Activated naive CD4-positive, alpha-beta T cell treated with anti-CD3 and anti-CD28 coated beads for 36 hours (primary cell): Measurements from ENCODE around the gene GJB1. TPM values are rescaled to one million over a fixed set of nuclear protein-coding genes. Genes with fewer than 3 reads are reported as not detected.

Source experiments
- CTCF ChIA-PET: fragments of 350-600 bp; sonication (Branson Sonifier 250); formaldehyde crosslinking; loops from one replicate; lab custom pipeline; 2021; ENCODE audit warnings: antibody characterized with exemption; lab: Charles Lee
- DNase-seq: peaks from one replicate; pipeline ENCODE4 v3.0.0-alpha.2; 2020
- H3K27ac Mint-ChIP-seq: one replicate; pipeline ENCODE4 v1.8.0; 2021; ENCODE audit warnings: mild to moderate bottlenecking, mixed read lengths
- H3K27me3 Mint-ChIP-seq: one replicate; pipeline ENCODE4 v1.8.0; 2021; ENCODE audit warnings: low read depth, mixed read lengths
- H3K36me3 Mint-ChIP-seq: one replicate; pipeline ENCODE4 v1.8.0; 2021; ENCODE audit warnings: low read depth, mixed read lengths
- H3K4me1 Mint-ChIP-seq: one replicate; pipeline ENCODE4 v1.8.0; 2021; ENCODE audit warnings: low read depth, mixed read lengths
- H3K4me3 Mint-ChIP-seq: one replicate; pipeline ENCODE4 v1.8.0; 2021; ENCODE audit warnings: mild to moderate bottlenecking, moderate library complexity, mixed read lengths
- H3K9me3 Mint-ChIP-seq: one replicate; pipeline ENCODE4 v1.8.0; 2021; ENCODE audit warnings: mixed read lengths
- intact Hi-C: fragments of 100-400 bp; cut with micrococcal nuclease; formaldehyde crosslinking; loops from one replicate; pipeline ENCODE4 v1.15.1; 2023
- total RNA-seq, 2 experiments: library from RNA; stranded (reverse); gene quantifications; one replicate each; pipeline ENCODE4 v1.2.3, GENCODE V29; 2021

Gene GJB1
- total RNA-seq, 2 experiments from 2014 or later, result not detected

GRCh38 chrX:71184803-71185495 lies 38.1 kb upstream of the GJB1 start:
- H3K4me3 Mint-ChIP-seq, result no peak overlapping the region
- intact Hi-C loops, result loop anchor here (5.0 kb wide), 2 partner anchors 73 to 347 kb away; partner anchors contain the start of genes IL2RG and OGT
- peaks cover 16% of the 10 kb centered on the region for H3K4me1 Mint-ChIP-seq
- peaks cover 4% of the 10 kb centered on the region for H3K36me3 Mint-ChIP-seq
- H3K9me3 Mint-ChIP-seq, result no peaks in the 10 kb centered on the region
- H3K27me3 Mint-ChIP-seq, result no peaks in the 10 kb centered on the region
- CTCF ChIA-PET, result no interaction called here
- DNase-seq, result no peak
- peak overlapping the region; percentile 46 for H3K27ac Mint-ChIP-seq

GRCh38 chrX:71191248-71191647 lies 31.8 kb upstream of the GJB1 start:
- DNase-seq, result no peak
- H3K4me1 Mint-ChIP-seq, result peaks cover 21% of the 10 kb centered on the region
- intact Hi-C loops, result no loop called here
- H3K27ac Mint-ChIP-seq, result peak overlapping the region; percentile 75
- H3K4me3 Mint-ChIP-seq, result no peak overlapping the region
- no peaks in the 10 kb centered on the region for H3K27me3 Mint-ChIP-seq
- CTCF ChIA-PET, result no interaction called here
- no peaks in the 10 kb centered on the region for H3K9me3 Mint-ChIP-seq
- peaks cover 2% of the 10 kb centered on the region for H3K36me3 Mint-ChIP-seq

- no peaks in the 10 kb centered on the region for H3K36me3 Mint-ChIP-seq
- peak overlapping the region; percentile 93 for H3K27ac Mint-ChIP-seq
- CTCF ChIA-PET, result interaction anchor here (0.6 to 2.6 kb wide), 3 partner anchors 14 to 226 kb away, joined by 3 to 9 read pairs (median 3); no protein-coding TSS in a partner anchor
- peak overlapping the region; percentile 83 for H3K4me3 Mint-ChIP-seq
- H3K9me3 Mint-ChIP-seq, result no peaks in the 10 kb centered on the region
- peaks cover 16% of the 10 kb centered on the region for H3K4me1 Mint-ChIP-seq
- peak; percentile 26 for DNase-seq
- intact Hi-C loops, result loop anchor here (1.0 to 5.0 kb wide), 4 partner anchors 14 to 336 kb away; partner anchors contain the start of genes NONO, OGT and ZMYM3
- H3K27me3 Mint-ChIP-seq, result no peaks in the 10 kb centered on the region
Measured at GRCh38 chrX:71195964-71196649, 26.9 kb upstream of the GJB1 start.

- H3K27ac Mint-ChIP-seq, result peak overlapping the region; percentile 93
- DNase-seq, result peak; percentile 45
- H3K9me3 Mint-ChIP-seq, result no peaks in the 10 kb centered on the region
- H3K4me3 Mint-ChIP-seq, result peak overlapping the region; percentile 91
- intact Hi-C loops, result loop anchor here (5.0 kb wide), 1 partner anchor 334 kb away; the partner anchor contains the start of gene OGT
- no peaks in the 10 kb centered on the region for H3K27me3 Mint-ChIP-seq
- CTCF ChIA-PET, result interaction anchor here (0.6 to 2.6 kb wide), 6 partner anchors 16 to 715 kb away, joined by 3 to 9 read pairs (median 4); no protein-coding TSS in a partner anchor
- H3K4me1 Mint-ChIP-seq, result peaks cover 7% of the 10 kb centered on the region
- H3K36me3 Mint-ChIP-seq, result no peaks in the 10 kb centered on the region
Measured at GRCh38 chrX:71198066-71198465, 25.0 kb upstream of the GJB1 start.

GRCh38 chrX:71199252-71200008 lies 23.6 kb upstream of the GJB1 start:
- Mint-ChIP-seq H3K27me3 (no peaks in the 10 kb centered on the region), H3K4me3 (no peak overlapping the region), H3K36me3 (no peaks in the 10 kb centered on the region), H3K27ac (no peak overlapping the region), H3K4me1 (peaks cover 3% of the 10 kb centered on the region), H3K9me3 (no peaks in the 10 kb centered on the region)
- intact Hi-C loops, result loop anchor here (5.0 kb wide), 1 partner anchor 333 kb away; the partner anchor contains the start of gene OGT
- no peak for DNase-seq
- CTCF ChIA-PET, result no interaction called here

- CTCF ChIA-PET, result no interaction called here
- H3K27ac Mint-ChIP-seq, result no peak overlapping the region
- no peaks in the 10 kb centered on the region for H3K36me3 Mint-ChIP-seq
- no peak overlapping the region for H3K4me3 Mint-ChIP-seq
- intact Hi-C loops, result no loop called here
- DNase-seq, result no peak
- no peaks in the 10 kb centered on the region for H3K4me1 Mint-ChIP-seq
- peaks cover 3% of the 10 kb centered on the region for H3K27me3 Mint-ChIP-seq
- no peaks in the 10 kb centered on the region for H3K9me3 Mint-ChIP-seq
Measured at GRCh38 chrX:71210816-71211215, 12.2 kb upstream of the GJB1 start.

- CTCF ChIA-PET, result no interaction called here
- DNase-seq, result no peak
- no peaks in the 10 kb centered on the region for H3K9me3 Mint-ChIP-seq
- no peak overlapping the region for H3K4me3 Mint-ChIP-seq
- H3K4me1 Mint-ChIP-seq, result peaks cover 4% of the 10 kb centered on the region
- intact Hi-C loops, result no loop called here
- peaks cover 3% of the 10 kb centered on the region for H3K27me3 Mint-ChIP-seq
- H3K27ac Mint-ChIP-seq, result no peak overlapping the region
- H3K36me3 Mint-ChIP-seq, result no peaks in the 10 kb centered on the region
Measured at GRCh38 chrX:71212536-71212935, 10.5 kb upstream of the GJB1 start.

GRCh38 chrX:71214152-71214551 lies 8.9 kb upstream of the GJB1 start:
- H3K36me3 Mint-ChIP-seq, result no peaks in the 10 kb centered on the region
- CTCF ChIA-PET, result no interaction called here
- no peaks in the 10 kb centered on the region for H3K9me3 Mint-ChIP-seq
- H3K27me3 Mint-ChIP-seq, result peaks cover 3% of the 10 kb centered on the region
- H3K27ac Mint-ChIP-seq, result no peak overlapping the region
- H3K4me1 Mint-ChIP-seq, result peaks cover 4% of the 10 kb centered on the region
- DNase-seq, result no peak
- intact Hi-C loops, result no loop called here
- no peak overlapping the region for H3K4me3 Mint-ChIP-seq

GRCh38 chrX:71214604-71215337 lies 8.3 kb upstream of the GJB1 start:
- no peak overlapping the region for H3K4me3 Mint-ChIP-seq
- peaks cover 4% of the 10 kb centered on the region for H3K4me1 Mint-ChIP-seq
- no peaks in the 10 kb centered on the region for H3K36me3 Mint-ChIP-seq
- no peak overlapping the region for H3K27ac Mint-ChIP-seq
- H3K9me3 Mint-ChIP-seq, result no peaks in the 10 kb centered on the region
- no peak for DNase-seq
- CTCF ChIA-PET, result no interaction called here
- H3K27me3 Mint-ChIP-seq, result peaks cover 3% of the 10 kb centered on the region
- intact Hi-C loops, result no loop called here

GRCh38 chrX:71215338-71215912 lies 7.6 kb upstream of the GJB1 start:
- peaks cover 3% of the 10 kb centered on the region for H3K27me3 Mint-ChIP-seq
- no peaks in the 10 kb centered on the region for H3K36me3 Mint-ChIP-seq
- intact Hi-C loops, result no loop called here
- peaks cover 4% of the 10 kb centered on the region for H3K4me1 Mint-ChIP-seq
- CTCF ChIA-PET, result no interaction called here
- no peak overlapping the region for H3K4me3 Mint-ChIP-seq
- DNase-seq, result no peak
- H3K9me3 Mint-ChIP-seq, result no peaks in the 10 kb centered on the region
- no peak overlapping the region for H3K27ac Mint-ChIP-seq

GRCh38 chrX:71216485-71216884 lies 6.5 kb upstream of the GJB1 start:
- H3K36me3 Mint-ChIP-seq, result no peaks in the 10 kb centered on the region
- CTCF ChIA-PET, result no interaction called here
- no peak overlapping the region for H3K27ac Mint-ChIP-seq
- intact Hi-C loops, result no loop called here
- peaks cover 4% of the 10 kb centered on the region for H3K4me1 Mint-ChIP-seq
- DNase-seq, result no peak
- H3K27me3 Mint-ChIP-seq, result peaks cover 3% of the 10 kb centered on the region
- no peak overlapping the region for H3K4me3 Mint-ChIP-seq
- no peaks in the 10 kb centered on the region for H3K9me3 Mint-ChIP-seq
